ENCODE results near the gene TCP1. TPM values are rescaled to one million over a fixed set of nuclear protein-coding genes. Genes with fewer than 3 reads are reported as not detected.

The TCP1 gene
- total and polyA plus RNA-seq, 2 of the 13 experiments (the other 11 are each of a cell fraction or from before 2014, with no cell fraction given) = 116 to 553 TPM

DNA sequence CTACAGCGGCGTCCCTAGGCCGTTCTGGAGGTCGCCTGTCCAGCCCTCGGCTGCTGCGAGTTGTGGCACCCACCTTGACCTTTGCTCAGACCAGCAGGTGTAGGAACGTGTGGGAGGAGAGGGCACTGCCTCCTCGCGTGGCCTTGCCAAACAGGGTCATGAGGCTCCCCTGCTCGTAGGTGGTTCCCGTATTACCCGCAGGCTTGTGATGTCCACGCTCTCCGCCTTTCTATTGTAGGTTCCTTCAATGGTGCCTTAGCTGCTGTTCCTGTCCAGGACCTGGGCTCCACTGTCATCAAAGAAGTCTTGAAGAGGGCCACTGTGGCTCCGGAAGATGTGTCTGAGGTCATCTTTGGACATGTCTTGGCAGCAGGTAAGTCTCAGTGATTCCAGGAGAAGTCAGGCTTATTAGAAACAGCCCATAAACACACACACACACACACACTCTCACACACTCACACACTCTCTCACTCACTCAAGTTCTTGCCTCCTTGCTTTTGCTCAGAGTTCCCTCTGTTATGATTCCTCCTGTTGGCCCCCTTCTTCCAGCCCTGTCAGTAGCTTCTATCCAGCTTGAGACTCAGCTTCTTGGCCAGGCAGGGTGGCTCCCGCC is 26.6 kb downstream of the TCP1 start (continued):
- 0 out of 2 replicates have a peak, but pooled peaks have one; percentile 27 for TF ChIP-seq ZNF589 (CRISPR knock-in tag; conservative IDR thresholded peaks at IDR 0.05)
- TF ChIP-seq NFYC (CRISPR knock-in tag; IDR thresholded peaks at IDR 0.05) = no peak
- TF ChIP-seq, protein P1, sequence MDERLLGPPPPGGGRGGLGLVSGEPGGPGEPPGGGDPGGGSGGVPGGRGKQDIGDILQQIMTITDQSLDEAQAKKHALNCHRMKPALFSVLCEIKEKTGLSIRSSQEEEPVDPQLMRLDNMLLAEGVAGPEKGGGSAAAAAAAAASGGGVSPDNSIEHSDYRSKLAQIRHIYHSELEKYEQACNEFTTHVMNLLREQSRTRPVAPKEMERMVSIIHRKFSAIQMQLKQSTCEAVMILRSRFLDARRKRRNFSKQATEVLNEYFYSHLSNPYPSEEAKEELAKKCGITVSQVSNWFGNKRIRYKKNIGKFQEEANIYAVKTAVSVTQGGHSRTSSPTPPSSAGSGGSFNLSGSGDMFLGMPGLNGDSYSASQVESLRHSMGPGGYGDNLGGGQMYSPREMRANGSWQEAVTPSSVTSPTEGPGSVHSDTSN (CRISPR knock-in tag; IDR thresholded peaks at IDR 0.05) = no peak
- TF ChIP-seq SATB2 (CRISPR knock-in tag; IDR thresholded peaks at IDR 0.05) = peak; percentile 79; the same call in 1 of the 2 replicates
- TF ChIP-seq, protein P2, sequence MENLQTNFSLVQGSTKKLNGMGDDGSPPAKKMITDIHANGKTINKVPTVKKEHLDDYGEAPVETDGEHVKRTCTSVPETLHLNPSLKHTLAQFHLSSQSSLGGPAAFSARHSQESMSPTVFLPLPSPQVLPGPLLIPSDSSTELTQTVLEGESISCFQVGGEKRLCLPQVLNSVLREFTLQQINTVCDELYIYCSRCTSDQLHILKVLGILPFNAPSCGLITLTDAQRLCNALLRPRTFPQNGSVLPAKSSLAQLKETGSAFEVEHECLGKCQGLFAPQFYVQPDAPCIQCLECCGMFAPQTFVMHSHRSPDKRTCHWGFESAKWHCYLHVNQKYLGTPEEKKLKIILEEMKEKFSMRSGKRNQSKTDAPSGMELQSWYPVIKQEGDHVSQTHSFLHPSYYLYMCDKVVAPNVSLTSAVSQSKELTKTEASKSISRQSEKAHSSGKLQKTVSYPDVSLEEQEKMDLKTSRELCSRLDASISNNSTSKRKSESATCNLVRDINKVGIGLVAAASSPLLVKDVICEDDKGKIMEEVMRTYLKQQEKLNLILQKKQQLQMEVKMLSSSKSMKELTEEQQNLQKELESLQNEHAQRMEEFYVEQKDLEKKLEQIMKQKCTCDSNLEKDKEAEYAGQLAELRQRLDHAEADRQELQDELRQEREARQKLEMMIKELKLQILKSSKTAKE (CRISPR knock-in tag; IDR thresholded peaks at IDR 0.05; ENCODE audit: borderline replicate concordance) = peak; percentile 30; the same call in 1 of the 2 replicates
- peak; percentile 67; the same call in 1 of the 2 replicates for TF ChIP-seq CC2D1A (CRISPR knock-in tag; IDR thresholded peaks at IDR 0.05)
- no peak for TF ChIP-seq ZNF788 (CRISPR knock-in tag; IDR thresholded peaks at IDR 0.05; ENCODE audit: borderline replicate concordance)
- no peak; the same call in none of the 2 replicates for TF ChIP-seq BRD4 (CRISPR knock-in tag; IDR thresholded peaks at IDR 0.05)
- TF ChIP-seq MIER2 (CRISPR knock-in tag; IDR thresholded peaks at IDR 0.05) = peak; percentile 55; the same call in 1 of the 2 replicates
- TF ChIP-seq, protein P3, sequence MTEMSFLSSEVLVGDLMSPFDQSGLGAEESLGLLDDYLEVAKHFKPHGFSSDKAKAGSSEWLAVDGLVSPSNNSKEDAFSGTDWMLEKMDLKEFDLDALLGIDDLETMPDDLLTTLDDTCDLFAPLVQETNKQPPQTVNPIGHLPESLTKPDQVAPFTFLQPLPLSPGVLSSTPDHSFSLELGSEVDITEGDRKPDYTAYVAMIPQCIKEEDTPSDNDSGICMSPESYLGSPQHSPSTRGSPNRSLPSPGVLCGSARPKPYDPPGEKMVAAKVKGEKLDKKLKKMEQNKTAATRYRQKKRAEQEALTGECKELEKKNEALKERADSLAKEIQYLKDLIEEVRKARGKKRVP (CRISPR knock-in tag; IDR thresholded peaks at IDR 0.05) = no peak
- TF ChIP-seq ZBTB7B (CRISPR knock-in tag; IDR thresholded peaks at IDR 0.05) = peak; percentile 12
- TF ChIP-seq HES4 (CRISPR knock-in tag; IDR thresholded peaks at IDR 0.05; ENCODE audit: borderline replicate concordance) = peak; percentile 95
- 0 out of 2 replicates have a peak, but pooled peaks have one; percentile 40 for TF ChIP-seq KDM4B (CRISPR knock-in tag; IDR thresholded peaks at IDR 0.05)
- no peak for TF ChIP-seq ZNF33A (CRISPR knock-in tag; IDR thresholded peaks at IDR 0.05; ENCODE audit: borderline replicate concordance)
- TF ChIP-seq KLF15 (CRISPR knock-in tag; IDR thresholded peaks at IDR 0.05; ENCODE audit: borderline replicate concordance) = 0 out of 2 replicates have a peak, but pooled peaks have one; percentile 84
- no peak for TF ChIP-seq TCF12 (IDR thresholded peaks at IDR 0.05)
- 0 out of 2 replicates have a peak, but pooled peaks have one; percentile 1 for TF ChIP-seq TCF12 (CRISPR knock-in tag; IDR thresholded peaks at IDR 0.05)
- TF ChIP-seq ZNF451 (CRISPR knock-in tag; IDR thresholded peaks at IDR 0.05) = peak; percentile 51; the same call in 1 of the 2 replicates
- no peak for TF ChIP-seq MYNN (CRISPR knock-in tag; IDR thresholded peaks at IDR 0.05; ENCODE audit: low read depth)
- TF ChIP-seq SP5 (CRISPR knock-in tag; IDR thresholded peaks at IDR 0.05; ENCODE audit: borderline replicate concordance, low read depth) = peak; percentile 91
- TF ChIP-seq ZNF460 (CRISPR knock-in tag; IDR thresholded peaks at IDR 0.05; ENCODE audit: borderline replicate concordance) = peak; percentile 24; the same call in 1 of the 2 replicates
- TF ChIP-seq, protein P4, sequence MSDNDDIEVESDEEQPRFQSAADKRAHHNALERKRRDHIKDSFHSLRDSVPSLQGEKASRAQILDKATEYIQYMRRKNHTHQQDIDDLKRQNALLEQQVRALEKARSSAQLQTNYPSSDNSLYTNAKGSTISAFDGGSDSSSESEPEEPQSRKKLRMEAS (IDR thresholded peaks at IDR 0.05) = peak; percentile 97
- 0 out of 2 replicates have a peak, but pooled peaks have one; percentile 3 for TF ChIP-seq ATF7-NPFF (CRISPR knock-in tag; IDR thresholded peaks at IDR 0.05; ENCODE audit: low read depth)
- TF ChIP-seq, protein P5, sequence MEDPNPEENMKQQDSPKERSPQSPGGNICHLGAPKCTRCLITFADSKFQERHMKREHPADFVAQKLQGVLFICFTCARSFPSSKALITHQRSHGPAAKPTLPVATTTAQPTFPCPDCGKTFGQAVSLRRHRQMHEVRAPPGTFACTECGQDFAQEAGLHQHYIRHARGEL (CRISPR knock-in tag; IDR thresholded peaks at IDR 0.05) = no peak
- no peak for TF ChIP-seq ZNF30 (CRISPR knock-in tag; IDR thresholded peaks at IDR 0.05)
- TF ChIP-seq, protein P6, sequence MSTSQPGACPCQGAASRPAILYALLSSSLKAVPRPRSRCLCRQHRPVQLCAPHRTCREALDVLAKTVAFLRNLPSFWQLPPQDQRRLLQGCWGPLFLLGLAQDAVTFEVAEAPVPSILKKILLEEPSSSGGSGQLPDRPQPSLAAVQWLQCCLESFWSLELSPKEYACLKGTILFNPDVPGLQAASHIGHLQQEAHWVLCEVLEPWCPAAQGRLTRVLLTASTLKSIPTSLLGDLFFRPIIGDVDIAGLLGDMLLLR (CRISPR knock-in tag; IDR thresholded peaks at IDR 0.05) = peak; percentile 39; the same call in 1 of the 2 replicates

Data from HepG2 (cell line).